MM.1S (cell line): ENCODE results near the gene CDCA8.

Source experiments
- EZH2 ChIP-seq: fragments of 300-600 bp; sonication (generic); optimal IDR thresholded peaks from 2 replicates; pipeline ENCODE3; 2017; ENCODE audit warnings: low read depth, mild to moderate bottlenecking, antibody characterized with exemption, low read length, mixed read lengths
- EZH2phosphoT487 ChIP-seq: fragments of 300-600 bp; sonication (generic); IDR thresholded peaks from 2 replicates; pipeline ENCODE4 v1.6.1; 2018; ENCODE audit warnings: antibody characterized with exemption, low read length
- TF ChIP-seq, protein P1 (sequence below): fragments of 300-600 bp; sonication (generic); IDR thresholded peaks from 2 replicates; pipeline ENCODE4 v1.5.1; 2016; ENCODE audit warnings: antibody characterized with exemption, low read length, mixed read lengths

DNA sequence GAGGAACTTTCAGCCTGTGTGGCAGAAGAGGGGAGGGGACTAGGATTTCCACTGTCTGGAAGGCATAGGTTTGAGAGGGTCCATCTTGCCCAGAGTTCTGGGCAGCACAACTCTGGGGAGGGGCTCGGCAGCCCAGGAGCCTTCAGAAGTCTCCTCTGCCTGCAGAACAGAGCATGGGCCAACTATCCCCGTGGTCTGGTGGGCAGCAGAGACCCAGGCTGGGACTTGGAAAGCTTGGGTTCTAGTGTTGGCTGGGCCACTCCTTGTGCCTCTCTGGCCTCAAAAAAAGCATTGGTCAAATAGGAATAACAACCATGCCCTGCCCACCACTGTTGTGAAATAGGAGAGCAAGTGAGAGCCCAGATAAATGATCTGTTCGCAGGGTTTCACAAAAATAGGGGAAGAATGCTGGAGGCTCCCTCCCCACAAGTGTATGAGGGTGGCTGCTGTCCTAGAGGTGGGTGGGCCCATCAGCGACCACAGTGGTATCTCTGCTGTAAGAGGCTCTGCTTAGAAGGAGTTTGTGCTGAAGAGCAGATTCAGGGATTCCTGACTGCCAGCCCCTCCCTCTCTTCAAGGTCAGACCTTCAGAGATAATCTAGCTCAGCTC lies 63.7 kb downstream of the CDCA8 start:
- TF ChIP-seq, protein P1, sequence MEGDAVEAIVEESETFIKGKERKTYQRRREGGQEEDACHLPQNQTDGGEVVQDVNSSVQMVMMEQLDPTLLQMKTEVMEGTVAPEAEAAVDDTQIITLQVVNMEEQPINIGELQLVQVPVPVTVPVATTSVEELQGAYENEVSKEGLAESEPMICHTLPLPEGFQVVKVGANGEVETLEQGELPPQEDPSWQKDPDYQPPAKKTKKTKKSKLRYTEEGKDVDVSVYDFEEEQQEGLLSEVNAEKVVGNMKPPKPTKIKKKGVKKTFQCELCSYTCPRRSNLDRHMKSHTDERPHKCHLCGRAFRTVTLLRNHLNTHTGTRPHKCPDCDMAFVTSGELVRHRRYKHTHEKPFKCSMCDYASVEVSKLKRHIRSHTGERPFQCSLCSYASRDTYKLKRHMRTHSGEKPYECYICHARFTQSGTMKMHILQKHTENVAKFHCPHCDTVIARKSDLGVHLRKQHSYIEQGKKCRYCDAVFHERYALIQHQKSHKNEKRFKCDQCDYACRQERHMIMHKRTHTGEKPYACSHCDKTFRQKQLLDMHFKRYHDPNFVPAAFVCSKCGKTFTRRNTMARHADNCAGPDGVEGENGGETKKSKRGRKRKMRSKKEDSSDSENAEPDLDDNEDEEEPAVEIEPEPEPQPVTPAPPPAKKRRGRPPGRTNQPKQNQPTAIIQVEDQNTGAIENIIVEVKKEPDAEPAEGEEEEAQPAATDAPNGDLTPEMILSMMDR, result no peak
- TF ChIP-seq EZH2 (no peak), EZH2phosphoT487 (no peak)
